Measurements from ENCODE around the gene CACNA1I.

Gene CACNA1I

DNA sequence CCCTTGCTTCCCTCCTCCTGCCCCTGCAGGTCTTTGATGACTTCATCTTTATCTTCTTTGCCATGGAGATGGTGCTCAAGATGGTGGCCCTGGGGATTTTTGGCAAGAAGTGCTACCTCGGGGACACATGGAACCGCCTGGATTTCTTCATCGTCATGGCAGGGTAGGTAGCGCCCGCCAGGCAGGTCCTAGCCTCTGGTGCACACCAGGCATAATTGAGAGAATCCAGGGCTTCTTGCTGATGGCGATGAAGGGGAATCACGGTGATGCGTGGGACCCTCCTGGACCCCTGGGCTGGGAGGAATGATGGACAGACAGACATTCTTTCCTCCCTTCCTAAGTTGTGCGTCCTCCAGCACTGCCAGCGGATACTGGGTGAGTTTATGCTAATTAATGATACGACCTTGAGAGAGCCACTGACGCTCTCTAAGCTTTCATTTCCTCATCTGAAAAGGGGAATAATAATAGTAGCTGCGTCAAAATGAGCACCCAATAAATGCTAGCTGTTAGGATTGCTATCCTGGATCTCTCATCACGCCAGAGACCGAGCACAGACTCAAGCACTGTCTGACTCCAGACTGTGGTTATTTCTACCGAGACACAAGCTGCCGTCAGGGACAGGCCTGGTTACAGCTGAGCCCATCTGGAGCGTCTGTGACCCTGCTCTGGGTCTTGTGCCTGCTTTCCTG is 30.1 kb downstream of the CACNA1I start:
- DNase-seq: no peak

DNA sequence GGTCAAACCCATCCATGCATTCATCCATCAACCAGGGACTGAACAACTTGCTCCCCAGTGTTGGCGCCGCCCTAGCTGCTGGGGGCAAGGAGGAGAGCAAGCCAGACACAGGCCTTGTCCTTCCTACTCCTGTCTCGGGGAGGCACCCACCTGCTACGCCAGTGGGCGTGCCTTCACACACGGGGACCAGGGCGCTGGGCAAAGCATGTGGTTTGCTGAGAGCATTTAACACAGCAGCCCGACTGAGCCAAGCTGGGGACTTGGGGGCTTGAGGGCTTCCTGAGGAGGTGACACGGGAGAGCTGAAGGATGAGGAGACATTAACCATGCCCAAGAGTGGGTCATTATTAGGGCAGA is 30.6 kb downstream of the CACNA1I start:
- no peak for DNase-seq

DNA sequence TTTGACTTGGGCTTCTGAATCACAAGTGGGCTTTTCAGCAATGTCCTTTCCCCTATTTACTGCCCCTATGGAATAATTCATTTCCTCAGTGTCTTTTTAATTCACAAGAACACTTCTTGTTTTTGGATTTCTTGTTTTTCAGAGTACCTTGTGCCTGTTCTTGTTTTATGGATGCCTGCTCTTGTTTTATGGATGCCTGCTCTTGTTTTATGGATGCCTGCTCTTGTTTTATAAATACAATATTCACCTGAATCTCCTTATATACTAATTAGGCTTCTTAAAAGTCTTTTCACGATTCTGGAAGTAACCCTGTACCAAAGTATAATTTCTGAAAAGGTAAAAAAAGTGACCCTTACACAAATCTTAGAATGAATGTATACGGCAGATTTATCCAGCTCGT is 32.8 kb downstream of the CACNA1I start:
- no peak for DNase-seq

- no peak for DNase-seq
These were observed 39.7 kb downstream of the CACNA1I start for GRCh38 chr22:39610246-39610645.

DNA sequence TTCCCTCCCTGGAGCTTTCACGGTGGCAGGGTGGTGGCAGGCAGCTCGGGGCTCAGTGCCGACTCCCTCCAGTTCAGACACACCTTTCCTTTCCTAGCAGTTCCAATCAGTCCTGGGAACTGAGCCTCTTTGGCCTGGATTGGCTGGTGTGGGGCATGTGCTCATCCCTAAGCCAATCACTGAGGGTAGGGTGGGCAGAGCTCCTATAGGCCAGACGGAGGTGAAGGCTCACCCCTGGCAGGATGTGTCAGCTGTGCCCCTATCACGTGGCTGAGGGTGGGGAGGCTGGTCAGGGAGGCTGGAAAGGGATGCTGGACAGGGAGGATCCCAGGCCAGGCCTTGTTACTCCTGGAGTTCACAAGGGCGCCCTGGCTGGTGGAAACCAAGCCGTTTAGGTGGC is 40.2 kb downstream of the CACNA1I start:
- no peak for DNase-seq

- DNase-seq: no peak
These were observed 40.8 kb downstream of the CACNA1I start for GRCh38 chr22:39611360-39611759.

GRCh38 chr22:39612811-39613548 is 42.4 kb downstream of the CACNA1I start:
- no peak for DNase-seq

DNA sequence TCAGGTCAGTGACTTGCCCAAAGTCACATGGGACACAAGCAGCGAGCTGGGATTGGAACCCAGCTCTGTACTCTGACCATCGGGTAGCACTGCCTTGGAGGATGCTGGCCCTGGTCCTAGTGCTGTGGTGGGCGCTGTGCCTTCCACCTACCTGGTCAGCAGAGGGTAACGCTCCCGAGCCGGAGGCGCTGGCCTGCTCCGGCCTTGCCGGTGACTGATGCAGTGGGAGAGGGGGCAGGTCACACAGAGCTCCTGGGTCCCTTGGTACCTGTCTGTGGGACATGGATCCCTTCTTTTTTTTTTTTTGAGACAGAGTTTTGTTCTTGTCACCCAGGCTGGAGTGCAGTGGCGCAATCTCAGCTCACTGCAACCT is 43.0 kb downstream of the CACNA1I start:
- DNase-seq: no peak

GRCh38 chr22:39614442-39614841 is 43.9 kb downstream of the CACNA1I start:
- no peak for DNase-seq

- no peak for DNase-seq
These were observed 45.5 kb downstream of the CACNA1I start for GRCh38 chr22:39616051-39616450.

DNA sequence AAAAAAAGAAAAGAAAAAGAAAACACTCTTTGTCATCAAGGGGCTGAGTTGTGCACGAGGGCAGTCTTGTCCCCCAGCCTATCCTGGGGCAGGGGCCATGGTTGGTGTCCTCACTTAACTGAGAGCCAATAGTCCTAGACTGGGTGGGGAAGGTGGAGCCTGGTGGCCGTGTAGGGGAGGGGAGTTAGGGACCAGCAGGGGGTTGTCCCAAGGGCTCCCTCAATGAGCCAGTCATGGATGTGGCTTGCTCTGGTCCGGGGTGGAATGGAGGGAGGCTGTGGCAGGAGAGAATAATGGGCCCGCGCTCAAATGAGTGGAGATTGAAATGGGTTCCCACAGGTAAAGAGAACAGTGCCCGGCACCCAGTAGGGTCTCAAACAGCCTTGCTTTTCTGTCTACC is 46.2 kb downstream of the CACNA1I start:
- DNase-seq: no peak

- no peak for DNase-seq
These were observed 46.8 kb downstream of the CACNA1I start for GRCh38 chr22:39617342-39617741.

- DNase-seq: no peak
These were observed 47.6 kb downstream of the CACNA1I start for GRCh38 chr22:39617970-39618757.

DNA sequence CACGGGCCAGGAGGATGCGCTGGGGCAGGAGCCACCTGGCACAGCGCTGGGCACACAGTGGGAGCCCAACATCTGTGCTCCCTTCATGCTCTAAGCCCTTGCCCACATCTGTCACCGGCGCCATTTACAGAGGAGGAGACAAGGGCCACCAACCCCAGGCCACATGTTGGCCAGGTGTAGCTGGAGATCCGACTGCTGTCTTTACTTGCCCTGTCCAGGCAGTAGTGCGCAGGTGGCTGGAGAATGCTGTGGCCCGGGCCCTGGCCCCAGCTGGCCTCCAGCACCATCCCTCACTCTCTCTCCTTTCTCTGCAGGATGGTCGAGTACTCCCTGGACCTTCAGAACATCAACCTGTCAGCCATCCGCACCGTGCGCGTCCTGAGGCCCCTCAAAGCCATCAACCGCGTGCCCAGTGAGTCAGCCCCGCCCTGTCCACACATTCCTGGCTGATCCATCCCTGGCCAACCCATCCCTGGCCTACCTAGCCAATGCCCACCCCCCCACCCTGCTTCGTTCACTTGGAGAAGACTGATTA is 48.5 kb downstream of the CACNA1I start:
- no peak for DNase-seq

DNA sequence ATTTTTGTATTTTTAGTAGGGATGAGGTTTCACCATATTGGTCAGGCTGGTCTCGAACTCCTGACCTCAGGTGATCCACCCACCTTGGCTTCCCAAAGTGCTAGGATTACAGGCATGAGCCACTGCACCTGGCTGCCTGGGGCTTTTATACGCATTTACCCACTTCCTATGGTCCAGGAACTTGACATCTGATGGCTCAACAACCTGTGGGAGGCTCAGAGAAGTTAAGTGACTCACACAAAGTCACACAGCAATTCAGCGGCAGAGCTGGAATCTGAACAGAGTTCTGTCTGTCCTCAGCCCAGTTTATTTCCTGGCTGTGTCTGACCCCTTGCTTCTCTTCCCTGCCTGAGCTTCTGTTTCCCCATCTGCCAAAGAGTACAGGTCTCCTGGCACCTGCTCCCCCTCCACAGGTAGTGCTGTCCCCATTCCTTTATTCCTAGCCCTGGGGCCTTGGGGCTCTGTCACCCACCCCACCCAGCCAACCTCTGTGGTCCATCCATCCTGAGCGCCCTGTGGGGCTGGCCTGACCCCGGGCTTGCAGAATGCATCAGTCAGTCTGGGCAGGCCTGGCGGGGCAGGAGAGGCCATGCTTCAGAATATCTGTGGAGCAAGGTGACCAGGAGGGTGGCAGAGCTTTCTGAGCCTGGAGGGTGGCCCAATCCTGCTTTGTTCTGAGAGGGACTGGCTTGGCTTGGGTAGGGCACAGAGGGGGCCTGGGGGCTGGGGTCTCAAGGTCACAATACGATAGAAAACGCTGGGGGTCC is 50.6 kb downstream of the CACNA1I start:
- DNase-seq: no peak

GRCh38 chr22:39621826-39622225 is 51.3 kb downstream of the CACNA1I start:
- no peak for DNase-seq

DNA sequence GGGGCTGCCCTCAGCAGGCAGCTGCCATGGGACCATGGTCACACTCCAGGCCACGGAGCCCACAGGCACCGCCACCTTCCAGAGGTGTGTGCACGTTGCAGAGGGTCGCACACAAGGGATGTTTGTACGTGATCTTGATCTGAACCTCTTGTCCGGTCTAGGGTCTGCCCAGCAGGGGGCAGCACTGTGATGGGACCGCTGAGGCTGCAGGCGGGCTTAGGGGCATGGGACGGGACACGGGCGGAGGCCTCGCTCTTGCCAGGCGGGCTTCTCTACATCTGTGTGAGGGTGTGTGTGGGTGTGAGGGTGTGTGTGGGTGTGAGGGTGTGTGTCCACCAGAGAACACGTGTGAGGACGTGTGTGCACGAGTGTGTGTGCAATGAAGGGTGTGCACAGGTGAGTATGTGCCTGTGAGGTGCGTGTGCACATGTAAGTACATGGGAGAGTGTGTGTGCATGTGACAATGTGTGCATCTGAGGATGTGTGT is 52.4 kb downstream of the CACNA1I start:
- DNase-seq: no peak

DNA sequence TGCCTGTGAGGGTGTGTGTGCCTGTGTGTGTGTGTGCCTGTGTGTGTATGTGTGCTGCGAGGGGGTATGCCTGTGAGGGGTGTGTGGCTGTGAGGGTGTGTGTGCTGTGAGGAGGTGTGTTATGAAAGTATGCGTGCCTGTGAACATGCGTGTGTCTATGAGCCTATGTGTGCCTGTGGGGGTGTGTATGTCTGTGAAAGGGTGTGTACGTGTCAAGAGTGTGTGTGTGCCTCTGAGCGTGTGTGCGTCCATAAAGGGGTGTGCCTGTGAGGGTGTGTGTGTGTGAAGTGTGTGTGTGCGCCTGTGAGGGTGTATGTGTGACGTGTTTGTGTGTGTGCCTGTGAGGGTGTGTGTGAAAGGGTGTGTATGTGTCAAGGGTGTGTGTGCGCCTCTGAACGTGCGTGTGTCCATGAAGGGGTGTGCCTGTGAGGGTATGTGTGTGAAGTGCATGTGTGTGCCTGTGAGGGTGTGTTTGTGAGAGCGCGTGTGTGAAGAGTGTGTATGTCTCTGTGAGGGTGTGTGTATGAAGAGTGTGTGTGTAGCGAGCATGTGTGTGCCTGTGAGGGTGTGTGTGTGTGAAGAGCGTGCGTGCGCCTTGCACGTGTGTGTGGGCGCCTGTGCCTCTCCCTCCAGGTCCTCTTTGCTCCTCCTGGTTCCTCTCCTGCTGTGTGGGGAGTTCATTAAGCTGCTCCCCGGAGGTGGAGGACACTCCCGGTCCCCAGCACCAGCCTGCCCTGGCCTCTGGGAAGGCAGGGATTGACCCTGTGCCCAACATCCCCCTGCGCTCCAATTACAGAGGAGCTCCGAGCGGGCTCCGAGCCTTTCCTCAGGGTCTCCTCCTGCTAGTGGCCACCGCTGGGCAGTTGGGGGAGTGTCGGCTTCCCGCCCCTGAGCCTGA is 53.3 kb downstream of the CACNA1I start:
- no peak for DNase-seq

DNA sequence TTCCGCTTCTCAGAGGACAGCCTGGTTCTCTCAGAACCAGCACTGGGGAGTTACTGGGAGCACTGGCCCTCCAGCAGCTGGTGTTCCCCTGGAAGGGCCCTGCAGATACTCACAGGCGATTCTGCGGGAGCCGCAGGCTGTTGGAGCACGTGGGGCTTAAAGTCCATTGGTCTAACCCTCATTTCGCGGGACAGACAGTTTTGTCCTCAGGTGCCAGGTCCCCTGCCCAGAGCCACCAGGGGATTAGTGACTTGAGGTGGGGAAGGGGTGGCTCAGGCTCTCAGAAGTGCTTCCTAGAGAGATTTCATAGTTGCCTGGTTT is 53.9 kb downstream of the CACNA1I start:
- DNase-seq: no peak

GRCh38 chr22:39625569-39626537 is 55.3 kb downstream of the CACNA1I start:
- DNase-seq: no peak

DNA sequence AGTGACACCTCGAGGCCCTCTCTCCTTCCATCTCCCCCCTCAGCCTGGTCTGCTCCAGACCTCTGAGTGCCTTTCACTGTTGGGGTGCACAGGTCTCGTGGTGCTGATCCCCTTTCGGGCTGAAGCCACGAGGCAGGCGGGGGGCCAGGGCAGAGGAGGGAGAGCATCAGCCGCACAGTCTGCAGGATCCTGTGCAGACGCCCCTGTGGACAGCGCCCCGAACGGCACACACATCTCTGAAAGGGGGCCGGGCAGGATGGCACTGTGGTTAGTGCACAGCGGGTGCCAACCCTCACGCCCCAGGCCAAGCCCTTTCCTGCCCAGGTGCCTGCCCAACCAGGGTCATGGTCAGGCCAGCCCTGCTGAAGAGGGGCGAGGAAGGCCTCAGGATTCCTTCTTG is 56.7 kb downstream of the CACNA1I start:
- no peak for DNase-seq

All from NCI-H226 (cell line).